Fibroblast of skin of back (primary cell): ENCODE results near the gene SPATA2.
A peak's percentile ranks its signal among the peaks of the same experiment; 100 is the strongest.
"Not testable (repeated sequence)": the region's sequence is repeated elsewhere in the genome, so short reads cannot be mapped to it uniquely, and the experiment has no call there.

ENCODE experiments used
- DNase-seq: peaks from one replicate; pipeline ENCODE4 v3.0.0-alpha.2; 2013

The SPATA2 gene

DNA sequence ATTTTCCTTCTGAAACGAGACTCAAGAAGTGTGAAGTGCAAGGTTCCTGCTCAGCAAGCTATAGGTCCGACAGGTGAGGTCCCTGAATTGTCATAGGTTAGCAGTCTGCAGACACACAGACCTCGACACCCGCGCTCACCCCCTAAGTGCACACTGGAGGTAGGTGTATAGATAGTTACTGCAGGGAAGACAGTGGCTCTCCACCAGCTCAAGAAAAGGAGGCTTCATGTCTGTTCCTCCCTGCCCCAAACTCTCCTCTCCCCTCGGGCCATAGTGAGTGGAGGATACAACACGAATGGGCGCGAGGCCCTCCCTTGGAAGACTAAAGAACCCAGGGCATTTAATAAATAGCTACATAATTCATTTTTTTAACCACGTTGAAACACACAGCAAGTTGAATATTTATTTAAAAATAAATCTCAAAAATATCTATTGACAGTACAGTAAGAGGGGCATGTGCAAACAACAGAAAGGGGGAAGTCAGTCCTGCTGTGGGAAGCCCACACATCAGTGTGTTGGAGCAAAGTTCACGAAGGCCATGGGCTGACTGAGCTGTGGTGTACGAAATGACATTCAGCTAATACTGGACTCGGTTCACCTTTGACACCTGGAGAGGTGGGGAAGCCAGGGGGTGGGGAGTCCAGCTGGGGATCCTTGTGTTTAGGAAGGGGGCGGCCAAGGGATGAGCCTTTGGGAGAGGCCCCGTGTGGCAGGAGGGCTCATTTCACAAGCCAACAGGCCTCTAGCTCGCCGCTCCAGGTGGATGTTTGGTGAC lies 10.7 kb downstream of the SPATA2 start:
- no peak for DNase-seq

DNA sequence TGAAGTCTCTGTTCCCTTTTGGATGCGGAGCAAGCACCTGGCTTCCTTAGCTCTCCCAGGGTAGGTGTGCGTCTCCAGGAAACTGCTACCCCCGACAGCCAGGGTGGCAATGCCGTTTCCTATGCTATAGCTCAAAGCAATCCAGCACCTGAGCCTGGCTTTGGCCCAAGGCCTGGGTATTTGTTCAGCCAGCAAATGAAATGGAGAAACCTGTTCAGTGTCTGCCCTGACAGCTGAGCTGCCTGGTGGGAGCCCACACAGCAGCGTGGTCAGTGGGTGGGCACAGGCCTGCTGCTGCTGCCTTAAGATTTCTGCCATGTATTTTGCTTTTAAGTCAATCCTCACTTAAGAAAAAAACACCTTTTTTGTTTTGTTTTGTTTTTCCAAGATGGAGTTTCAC lies 13.7 kb downstream of the SPATA2 start:
- DNase-seq: no peak

DNA sequence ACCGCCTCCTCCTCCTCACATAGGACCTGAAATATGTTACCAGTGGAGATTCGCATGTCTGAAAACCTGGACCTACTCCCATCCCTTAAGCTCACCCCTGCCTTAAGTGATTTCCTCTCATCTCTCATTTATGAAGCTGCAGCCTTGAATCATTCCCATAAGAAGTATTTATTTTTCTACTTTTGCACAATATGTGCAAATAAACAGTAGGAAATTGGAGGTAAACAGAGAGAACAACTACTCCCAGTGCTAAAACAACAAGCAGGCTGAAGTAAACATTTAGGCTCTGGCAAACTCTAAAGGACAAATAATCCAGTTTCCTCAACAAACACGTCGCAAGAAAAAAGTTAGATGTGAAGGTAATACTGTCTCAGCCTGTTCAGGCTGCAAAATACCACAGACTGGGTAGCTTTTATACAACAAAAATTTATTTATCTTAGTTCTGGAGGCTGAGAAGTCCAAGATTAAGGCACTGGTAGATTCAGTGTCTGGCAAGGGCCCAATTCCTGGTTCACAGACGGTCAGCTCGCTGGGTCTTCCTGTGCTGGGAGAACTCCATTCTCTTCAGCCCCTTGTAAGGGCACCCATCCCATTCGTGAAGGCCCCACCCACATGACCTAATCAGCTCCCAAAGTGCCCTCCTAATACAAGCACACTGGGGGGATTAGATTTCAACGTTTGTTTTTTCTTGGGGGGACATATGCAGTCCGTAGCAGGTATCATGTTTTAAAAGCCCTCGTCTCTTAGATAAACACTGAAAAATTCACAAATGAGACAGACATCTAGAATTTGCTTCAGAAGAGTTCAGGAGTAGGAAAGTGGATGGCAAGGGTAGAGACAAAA lies 15.6 kb downstream of the SPATA2 start:
- no peak for DNase-seq

DNA sequence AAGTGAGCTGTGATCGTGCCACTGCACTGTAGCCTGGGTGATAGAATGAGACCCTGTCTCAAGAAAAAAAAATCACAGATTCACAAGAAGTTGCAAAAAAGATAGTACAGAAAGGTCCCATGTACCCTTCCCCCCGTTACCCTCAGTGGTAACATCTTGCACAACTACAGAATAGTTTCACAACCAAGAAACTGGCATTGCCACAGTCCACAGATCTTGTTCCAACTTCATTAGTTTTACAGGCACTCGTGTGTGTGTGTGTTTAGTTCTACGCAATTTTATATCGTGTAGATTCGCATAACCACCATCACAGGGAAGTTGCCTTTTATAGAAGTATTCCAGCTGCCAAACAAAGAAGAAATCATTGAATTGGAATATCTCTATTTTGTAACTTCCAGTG lies 19.1 kb downstream of the SPATA2 start:
- DNase-seq: no peak

GRCh38 chr20:49895474-49896093 lies 19.7 kb downstream of the SPATA2 start:
- DNase-seq: not testable (repeated sequence)

- DNase-seq: no peak
These were observed 21.3 kb downstream of the SPATA2 start for GRCh38 chr20:49894073-49894470.

- DNase-seq: peak; percentile 20
These were observed 21.9 kb downstream of the SPATA2 start for GRCh38 chr20:49893242-49894072.

DNA sequence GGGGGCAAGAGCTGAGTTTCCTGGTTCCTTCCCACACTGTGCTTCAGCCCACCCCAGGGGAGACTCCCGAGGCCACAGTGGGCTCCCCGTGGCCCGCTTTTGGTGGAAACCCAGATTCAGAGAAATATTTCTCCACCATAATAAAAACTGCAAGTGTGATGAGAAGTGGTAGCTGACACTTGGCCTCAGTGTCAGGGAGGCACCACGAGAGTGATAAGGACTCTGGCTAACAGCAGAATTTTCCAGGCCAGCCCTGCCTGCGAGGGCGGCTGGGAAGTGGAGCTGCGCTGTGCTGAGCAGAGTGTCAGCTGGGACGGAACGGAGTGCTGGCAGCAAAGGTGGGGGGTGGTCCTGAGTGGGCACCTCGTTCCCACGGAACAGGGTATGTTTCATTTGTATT lies 22.5 kb downstream of the SPATA2 start:
- DNase-seq: no peak

GRCh38 chr20:49892260-49892659 lies 23.1 kb downstream of the SPATA2 start:
- DNase-seq: no peak

GRCh38 chr20:49891476-49892110 lies 23.7 kb downstream of the SPATA2 start:
- peak; percentile 32 for DNase-seq

GRCh38 chr20:49890471-49891361 lies 24.6 kb downstream of the SPATA2 start:
- DNase-seq: peak; percentile 33

GRCh38 chr20:49889935-49890333 lies 25.4 kb downstream of the SPATA2 start:
- DNase-seq: no peak

DNA sequence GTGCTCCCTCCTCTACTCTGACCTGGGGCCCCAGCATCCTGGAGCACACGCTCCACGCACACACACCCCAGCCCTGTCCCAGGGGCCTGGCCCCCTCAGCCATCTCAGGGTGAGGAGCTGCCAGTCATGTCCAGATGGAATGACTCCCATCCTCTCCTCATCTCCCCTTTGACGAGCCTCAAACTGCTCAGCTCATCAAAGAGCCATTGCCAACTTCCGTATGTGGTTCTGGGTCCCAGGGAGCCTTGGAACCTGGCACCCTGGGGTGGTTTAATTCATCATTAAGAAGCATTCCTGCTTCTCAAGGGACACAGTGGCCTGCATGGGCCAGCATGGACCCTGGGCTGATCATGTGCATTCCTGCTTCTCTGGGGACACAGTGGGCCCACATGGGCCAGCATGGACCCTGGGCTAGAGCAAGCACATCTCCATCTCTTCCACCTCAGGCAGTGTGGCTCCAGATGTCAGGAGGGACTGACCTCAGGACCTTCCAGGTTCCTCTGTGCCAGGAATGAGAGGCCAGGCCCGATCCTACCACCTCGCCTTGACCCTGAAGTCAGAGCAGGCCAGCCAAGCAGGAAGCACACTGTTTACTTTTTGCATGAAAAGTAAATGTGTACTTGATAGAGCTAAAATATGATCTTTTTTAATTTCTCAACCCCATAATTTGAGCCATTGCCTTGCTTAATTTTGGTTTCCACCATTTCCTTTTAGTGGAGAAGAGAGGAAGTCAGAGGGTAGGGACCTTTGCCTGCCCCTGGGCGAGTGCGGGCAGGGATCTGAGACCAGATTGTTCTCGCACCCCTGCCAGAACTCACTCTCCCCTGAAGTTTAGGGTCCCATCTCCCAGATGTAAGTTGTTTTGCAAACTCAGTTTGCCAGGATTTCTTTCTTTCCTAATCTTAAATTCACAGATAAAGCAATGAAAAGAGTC lies 26.1 kb downstream of the SPATA2 start:
- no peak for DNase-seq

DNA sequence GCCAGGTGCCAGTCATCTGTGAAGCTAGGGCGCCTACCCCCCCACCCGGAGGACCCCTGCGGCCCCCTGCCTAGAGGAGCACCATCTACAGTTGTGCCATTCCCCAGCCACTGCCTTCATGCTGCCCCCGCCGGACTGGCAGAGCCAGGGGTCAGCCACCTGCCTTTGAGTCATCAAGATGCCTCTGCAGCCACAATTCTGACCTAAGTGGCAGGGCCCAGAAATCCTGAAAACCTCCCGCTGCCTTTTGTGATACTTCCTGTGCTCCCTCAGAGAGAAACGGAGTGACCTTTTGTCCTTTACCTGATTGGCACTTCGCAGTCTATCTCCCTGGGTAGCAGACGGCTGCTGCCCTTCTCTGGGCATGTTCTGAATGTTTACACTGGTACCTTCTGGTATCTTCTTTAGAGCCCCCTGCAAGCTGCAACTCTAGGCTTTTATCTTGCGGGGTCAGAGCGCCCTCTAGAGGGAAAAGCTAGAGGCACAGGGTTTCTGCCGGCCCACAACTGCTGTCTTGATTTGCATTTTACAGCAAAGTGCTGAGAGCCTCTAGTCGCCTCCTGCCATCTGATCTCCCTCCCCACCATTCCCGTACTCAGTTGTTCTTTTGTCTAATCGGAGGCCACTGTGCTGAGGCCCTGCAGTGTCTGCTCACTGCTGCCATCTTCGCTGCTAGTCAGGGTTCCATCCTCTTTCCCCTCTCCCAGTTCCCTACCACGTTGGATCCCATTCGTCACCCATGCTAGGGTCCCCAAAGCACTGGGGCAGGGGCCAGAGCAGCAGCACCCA lies 26.9 kb downstream of the SPATA2 start:
- peak; percentile 36 for DNase-seq

DNA sequence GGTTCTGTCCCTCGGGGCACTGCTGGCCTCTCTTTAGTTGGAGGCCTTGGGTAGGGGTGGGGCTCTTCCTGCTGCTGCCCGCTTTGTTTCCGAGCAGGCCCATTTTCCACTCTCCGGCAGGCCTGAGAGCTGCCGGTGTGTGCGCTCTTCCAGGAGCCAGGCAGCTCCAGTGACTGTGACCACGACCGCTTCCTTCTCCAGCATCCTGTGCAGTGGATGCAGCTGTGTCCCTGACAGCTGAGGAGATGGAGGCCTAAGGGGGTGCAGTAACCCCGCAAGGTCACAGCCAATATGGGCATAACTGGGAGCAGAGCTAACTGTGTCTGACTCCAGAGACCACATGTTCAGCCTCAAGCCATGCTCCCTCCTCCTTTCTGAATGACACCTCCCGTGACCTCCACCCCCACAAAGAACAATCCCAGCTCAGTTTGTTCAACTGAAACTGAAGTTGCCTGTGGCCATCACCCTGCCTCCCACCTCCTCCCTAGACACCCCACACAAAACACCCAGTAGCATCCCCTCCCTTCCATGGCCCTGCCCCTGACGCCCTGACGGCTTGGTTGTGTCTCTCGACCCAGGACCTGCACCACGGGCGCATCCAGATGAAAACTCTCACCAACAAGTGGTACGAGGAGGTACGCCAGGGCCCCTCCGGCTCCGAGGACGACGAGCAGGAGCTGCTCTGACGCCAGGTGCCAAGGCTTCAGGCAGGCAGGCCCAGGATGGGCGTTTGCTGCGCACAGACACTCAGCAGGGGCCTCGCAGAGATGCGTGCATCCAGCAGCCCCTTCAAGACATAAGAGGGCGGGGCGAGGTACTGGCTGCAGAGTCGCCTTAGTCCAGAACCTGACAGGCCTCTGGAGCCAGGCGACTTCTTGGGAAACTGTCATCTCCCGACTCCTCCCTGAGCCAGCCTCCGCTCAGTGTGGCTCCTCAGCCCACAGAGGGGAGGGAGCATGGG lies 27.8 kb downstream of the SPATA2 start:
- no peak for DNase-seq

- DNase-seq: no peak
These were observed 28.6 kb downstream of the SPATA2 start for GRCh38 chr20:49886571-49887213.
